Natural killer cell (primary cell): Measurements from ENCODE around the gene EPHA4. TPM values are rescaled to one million over a fixed set of nuclear protein-coding genes. Genes with fewer than 3 reads are reported as not detected.

ENCODE experiments used
- ATAC-seq, 3 donors: fragments of 150-1000 bp in 2 of 3; fragments of 200-7000 bp in 1 of 3; cut with Tn5 transposase; 1 replicate in 1 of 3; 2 replicates in 2 of 3; pipeline ENCODE4 v1.10.0; 2021; ENCODE audit warnings: mild to moderate bottlenecking in 2 of 3, moderate library complexity in 2 of 3
- DNase-seq, 2 donors: peaks; one replicate each; pipeline versions ENCODE4 v3.0.0 to v3.0.0-alpha.2; 2013 to 2021; ENCODE audit warnings: mixed read lengths in 1 of 2
- H3K27ac ChIP-seq: one replicate; pipeline ENCODE4 v1.5.1; 2013; ENCODE audit warnings: mild to moderate bottlenecking, low read length
- H3K27me3 ChIP-seq: one replicate; pipeline ENCODE4 v1.6.1; 2013; ENCODE audit warnings: low read length; ENCODE audit not compliant: control insufficient read depth, insufficient read depth
- H3K36me3 ChIP-seq: one replicate; pipeline ENCODE4 v1.6.1; 2013; ENCODE audit warnings: low read length; ENCODE audit not compliant: control insufficient read depth, insufficient read depth
- H3K4me1 ChIP-seq: one replicate; pipeline ENCODE4 v1.6.1; 2013; ENCODE audit warnings: low read length; ENCODE audit not compliant: control insufficient read depth, insufficient read depth
- H3K4me3 ChIP-seq: one replicate; pipeline ENCODE4 v1.5.1; 2013; ENCODE audit warnings: low read length
- H3K9me3 ChIP-seq: one replicate; pipeline ENCODE4 v1.6.1; 2013; ENCODE audit warnings: low read length; ENCODE audit not compliant: control insufficient read depth, insufficient read depth
- H3K27ac Mint-ChIP-seq, 2 donors: one replicate each; pipeline ENCODE4 v1.8.0; 2022; ENCODE audit warnings: mild to moderate bottlenecking in 2 of 2, mixed read lengths in 2 of 2, moderate library complexity in 1 of 2
- H3K27me3 Mint-ChIP-seq, 2 donors: one replicate each; pipeline ENCODE4 v1.8.0; 2022; ENCODE audit warnings: low read depth in 2 of 2, mixed read lengths in 2 of 2
- H3K36me3 Mint-ChIP-seq: one replicate; pipeline ENCODE4 v1.8.0; 2022; ENCODE audit warnings: mixed read lengths
- H3K4me1 Mint-ChIP-seq, 2 donors: one replicate each; pipeline ENCODE4 v1.8.0; 2022; ENCODE audit warnings: mixed read lengths in 2 of 2
- H3K4me3 Mint-ChIP-seq: one replicate; pipeline ENCODE4 v1.8.0; 2022; ENCODE audit warnings: mild to moderate bottlenecking, moderate library complexity, mixed read lengths
- H3K9me3 Mint-ChIP-seq, 2 donors: one replicate each; pipeline ENCODE4 v1.8.0; 2022; ENCODE audit warnings: mixed read lengths in 2 of 2
- WGBS: methylation state at CpG from one replicate; pipeline ENCODE4 v1.1.7; 2013; ENCODE audit warnings: missing lambda C conversion rate; ENCODE audit not compliant: insufficient coverage; 5-methylcytosine and 5-hydroxymethylcytosine counted together
- intact Hi-C: fragments of 100-400 bp; cut with micrococcal nuclease; formaldehyde crosslinking; loops from one replicate; pipeline ENCODE4 v1.14.2; 2022
- total RNA-seq, 4 donors: library from RNA; stranded (reverse); fragments of 120-200 nt in 1 of 4; gene quantifications; one replicate each; pipeline versions ENCODE4 v1.2.3 to v1.2.4, GENCODE V29; 2013 to 2022
- TF ChIP-seq, protein P1 (sequence below): fragments of 200-600 bp; IDR thresholded peaks from one replicate; pipeline ENCODE4 v1.8.0; 2022; ENCODE audit warnings: antibody characterized with exemption

Gene EPHA4
- total RNA-seq, 3 donors from 2014 or later (not counting 1 experiment from before 2014, with no cell fraction given), result 27.2 to 48.6 (median 44.7) TPM

DNA sequence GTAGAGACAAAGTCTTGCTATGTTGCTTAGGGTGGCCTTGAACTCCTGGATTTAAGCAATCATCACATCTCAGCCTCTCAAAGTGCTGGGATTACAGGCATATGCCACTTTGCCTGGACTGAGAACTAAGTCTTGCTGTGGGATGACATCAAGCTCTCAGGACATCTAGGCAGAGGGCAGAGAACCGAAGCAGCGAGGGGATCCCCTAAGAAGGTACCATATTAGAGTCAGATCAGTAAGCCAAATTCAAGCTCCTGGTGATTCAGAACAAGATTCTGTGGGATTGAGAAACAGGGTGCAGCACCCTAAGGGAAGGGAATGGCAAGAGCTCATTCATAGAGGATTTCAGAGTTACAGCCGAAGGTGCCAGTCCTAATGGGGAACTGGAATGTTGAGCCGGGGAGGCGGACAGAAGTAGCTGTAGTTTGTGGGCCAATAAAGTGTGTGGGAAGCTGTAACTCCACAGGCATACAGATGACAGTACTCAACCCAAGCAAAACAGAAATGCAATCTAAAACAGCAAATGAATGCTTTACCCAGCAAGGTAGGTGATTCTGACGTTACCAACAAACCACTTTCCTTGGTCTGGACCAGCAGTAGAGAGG, 30.9 kb downstream of the EPHA4 start:
- peaks cover 3% of the 10 kb centered on the region for H3K36me3 ChIP-seq
- H3K9me3 Mint-ChIP-seq, result no peaks in the 10 kb centered on the region
- no peaks in the 10 kb centered on the region for H3K36me3 Mint-ChIP-seq
- no peak for ATAC-seq
- TF ChIP-seq, protein P1, sequence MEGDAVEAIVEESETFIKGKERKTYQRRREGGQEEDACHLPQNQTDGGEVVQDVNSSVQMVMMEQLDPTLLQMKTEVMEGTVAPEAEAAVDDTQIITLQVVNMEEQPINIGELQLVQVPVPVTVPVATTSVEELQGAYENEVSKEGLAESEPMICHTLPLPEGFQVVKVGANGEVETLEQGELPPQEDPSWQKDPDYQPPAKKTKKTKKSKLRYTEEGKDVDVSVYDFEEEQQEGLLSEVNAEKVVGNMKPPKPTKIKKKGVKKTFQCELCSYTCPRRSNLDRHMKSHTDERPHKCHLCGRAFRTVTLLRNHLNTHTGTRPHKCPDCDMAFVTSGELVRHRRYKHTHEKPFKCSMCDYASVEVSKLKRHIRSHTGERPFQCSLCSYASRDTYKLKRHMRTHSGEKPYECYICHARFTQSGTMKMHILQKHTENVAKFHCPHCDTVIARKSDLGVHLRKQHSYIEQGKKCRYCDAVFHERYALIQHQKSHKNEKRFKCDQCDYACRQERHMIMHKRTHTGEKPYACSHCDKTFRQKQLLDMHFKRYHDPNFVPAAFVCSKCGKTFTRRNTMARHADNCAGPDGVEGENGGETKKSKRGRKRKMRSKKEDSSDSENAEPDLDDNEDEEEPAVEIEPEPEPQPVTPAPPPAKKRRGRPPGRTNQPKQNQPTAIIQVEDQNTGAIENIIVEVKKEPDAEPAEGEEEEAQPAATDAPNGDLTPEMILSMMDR, result no peak
- H3K27me3 ChIP-seq, result no peaks in the 10 kb centered on the region
- no peak overlapping the region for H3K4me3 Mint-ChIP-seq
- H3K27ac Mint-ChIP-seq, result no peak overlapping the region
- H3K4me1 ChIP-seq, result peaks cover 4% of the 10 kb centered on the region
- DNase-seq, result no peak
- H3K9me3 ChIP-seq, result no peaks in the 10 kb centered on the region
- no peak overlapping the region for H3K4me3 ChIP-seq
- peaks cover 0 to 10% of the 10 kb centered on the region in 2 donors for H3K27me3 Mint-ChIP-seq
- peaks cover 16 to 21% of the 10 kb centered on the region in 2 donors for H3K4me1 Mint-ChIP-seq
- WGBS, result 91% methylated on average over 5 of the region's 6 CpGs
- intact Hi-C loops, result no loop called here
- no peak overlapping the region for H3K27ac ChIP-seq

DNA sequence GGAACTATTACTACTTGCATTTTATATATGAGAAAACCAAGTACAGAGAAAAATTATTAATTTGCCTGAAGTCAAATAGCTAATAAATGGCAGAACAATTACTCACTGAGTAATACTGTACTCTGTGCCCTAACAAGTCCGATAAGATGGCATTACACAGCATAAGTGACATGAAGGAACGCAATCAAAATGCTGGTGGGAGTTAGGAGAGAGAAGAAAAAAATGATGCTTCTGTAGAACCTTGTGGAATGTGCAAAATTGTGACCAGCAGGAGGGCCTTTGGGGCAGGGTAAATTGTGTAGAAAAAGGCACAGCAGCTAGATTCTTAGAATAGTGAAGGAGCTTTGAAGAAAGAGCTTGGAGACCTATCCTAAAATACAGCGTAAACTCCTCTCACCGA, 32.9 kb downstream of the EPHA4 start:
- Histone ChIP-seq H3K36me3 (peaks cover 3% of the 10 kb centered on the region), H3K27me3 (no peaks in the 10 kb centered on the region), H3K27ac (no peak overlapping the region), H3K4me1 (no peaks in the 10 kb centered on the region), H3K9me3 (no peaks in the 10 kb centered on the region), H3K4me3 (no peak overlapping the region)
- Mint-ChIP-seq H3K27me3 (peaks cover 0 to 10% of the 10 kb centered on the region in 2 donors), H3K4me1 (peaks cover 8 to 12% of the 10 kb centered on the region in 2 donors), H3K27ac (no peak overlapping the region), H3K4me3 (no peak overlapping the region), H3K9me3 (no peaks in the 10 kb centered on the region), H3K36me3 (no peaks in the 10 kb centered on the region)
- DNase-seq, result no peak
- TF ChIP-seq, protein P1, result no peak
- ATAC-seq, result no peak
- WGBS, result 91% methylated on average over 4 of the region's 4 CpGs
- intact Hi-C loops, result no loop called here

DNA sequence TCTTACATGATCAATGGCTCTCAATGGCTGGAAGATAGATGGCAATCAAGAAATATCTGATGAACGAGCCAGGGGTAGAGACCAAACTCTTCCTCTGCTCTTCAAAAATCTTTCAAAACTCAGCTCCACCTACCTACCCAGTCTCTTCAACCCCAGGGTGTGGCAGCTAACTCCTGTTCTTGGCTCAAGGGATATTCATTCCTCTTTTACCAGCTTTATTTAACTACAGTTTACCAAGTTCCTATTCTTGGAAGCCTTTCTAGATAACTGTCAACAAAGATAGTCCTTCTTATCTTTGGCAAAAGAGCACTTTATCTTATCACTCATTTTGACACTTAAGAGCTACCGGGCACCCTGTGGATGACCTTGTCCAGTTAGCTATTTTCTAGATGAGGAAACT, 36.3 kb downstream of the EPHA4 start:
- Histone ChIP-seq H3K4me1 (peaks cover under 1% of the 10 kb centered on the region), H3K4me3 (no peak overlapping the region), H3K36me3 (no peaks in the 10 kb centered on the region), H3K27ac (no peak overlapping the region), H3K27me3 (no peaks in the 10 kb centered on the region), H3K9me3 (no peaks in the 10 kb centered on the region)
- WGBS, result 97% methylated on average over 2 of the region's 2 CpGs
- TF ChIP-seq, protein P1, result no peak
- peaks cover 3 to 12% of the 10 kb centered on the region in 2 donors for H3K4me1 Mint-ChIP-seq
- peaks cover 0 to 10% of the 10 kb centered on the region in 2 donors for H3K27me3 Mint-ChIP-seq
- DNase-seq (no peak), ATAC-seq (no peak)
- H3K36me3 Mint-ChIP-seq, result no peaks in the 10 kb centered on the region
- no peaks in the 10 kb centered on the region for H3K9me3 Mint-ChIP-seq
- no peak overlapping the region for H3K4me3 Mint-ChIP-seq
- no peak overlapping the region for H3K27ac Mint-ChIP-seq
- intact Hi-C loops, result no loop called here

DNA sequence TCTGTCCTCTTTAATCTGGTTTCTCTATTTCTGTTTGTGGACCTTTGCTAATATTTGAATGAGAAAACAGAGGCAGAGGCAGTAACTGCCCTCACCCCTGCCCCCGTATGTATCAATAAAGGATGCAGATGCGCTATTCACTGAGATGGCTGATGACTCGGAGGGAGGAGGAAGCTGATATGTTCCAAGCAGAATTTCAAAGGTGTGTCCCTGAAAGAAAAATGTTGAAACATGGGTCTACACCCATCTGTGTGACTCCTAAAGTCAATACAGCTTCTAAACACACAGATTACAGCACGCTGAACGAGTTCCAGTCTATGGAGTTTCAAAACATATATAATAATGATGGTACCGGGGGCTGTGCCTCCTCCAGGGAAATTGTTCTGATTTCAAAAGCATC, 38.8 kb downstream of the EPHA4 start:
- H3K36me3 Mint-ChIP-seq, result no peaks in the 10 kb centered on the region
- no peak overlapping the region for H3K27ac ChIP-seq
- intact Hi-C loops, result loop anchor here (5.0 kb wide), 1 partner anchor 39 kb away; the partner anchor contains the start of gene EPHA4
- no peaks in the 10 kb centered on the region for H3K27me3 Mint-ChIP-seq
- H3K9me3 Mint-ChIP-seq, result no peaks in the 10 kb centered on the region
- H3K36me3 ChIP-seq, result no peaks in the 10 kb centered on the region
- peaks cover 28 to 29% of the 10 kb centered on the region in 2 donors for H3K4me1 Mint-ChIP-seq
- peaks cover 17% of the 10 kb centered on the region for H3K4me1 ChIP-seq
- no peaks in the 10 kb centered on the region for H3K27me3 ChIP-seq
- 98% methylated on average over 6 of the region's 6 CpGs for WGBS
- no peak overlapping the region for H3K4me3 Mint-ChIP-seq
- H3K4me3 ChIP-seq, result no peak overlapping the region
- ATAC-seq (no peak), DNase-seq (no peak)
- TF ChIP-seq, protein P1, result no peak
- H3K27ac Mint-ChIP-seq, result no peak overlapping the region
- H3K9me3 ChIP-seq, result no peaks in the 10 kb centered on the region
